NOMO-1 (cell line): Measurements from ENCODE around the gene ARVCF.
A peak's percentile ranks its signal among the peaks of the same experiment; 100 is the strongest.
"Not testable (repeated sequence)": the region's sequence is repeated elsewhere in the genome, so short reads cannot be mapped to it uniquely, and the experiment has no call there.

ENCODE experiments used
- DNase-seq, 2 experiments: peaks; one replicate each; lab custom pipeline; 2025; ENCODE audit not compliant: unreplicated experiment in 2 of 2; lab: John Stamatoyannopoulos, UW

Gene ARVCF

DNA sequence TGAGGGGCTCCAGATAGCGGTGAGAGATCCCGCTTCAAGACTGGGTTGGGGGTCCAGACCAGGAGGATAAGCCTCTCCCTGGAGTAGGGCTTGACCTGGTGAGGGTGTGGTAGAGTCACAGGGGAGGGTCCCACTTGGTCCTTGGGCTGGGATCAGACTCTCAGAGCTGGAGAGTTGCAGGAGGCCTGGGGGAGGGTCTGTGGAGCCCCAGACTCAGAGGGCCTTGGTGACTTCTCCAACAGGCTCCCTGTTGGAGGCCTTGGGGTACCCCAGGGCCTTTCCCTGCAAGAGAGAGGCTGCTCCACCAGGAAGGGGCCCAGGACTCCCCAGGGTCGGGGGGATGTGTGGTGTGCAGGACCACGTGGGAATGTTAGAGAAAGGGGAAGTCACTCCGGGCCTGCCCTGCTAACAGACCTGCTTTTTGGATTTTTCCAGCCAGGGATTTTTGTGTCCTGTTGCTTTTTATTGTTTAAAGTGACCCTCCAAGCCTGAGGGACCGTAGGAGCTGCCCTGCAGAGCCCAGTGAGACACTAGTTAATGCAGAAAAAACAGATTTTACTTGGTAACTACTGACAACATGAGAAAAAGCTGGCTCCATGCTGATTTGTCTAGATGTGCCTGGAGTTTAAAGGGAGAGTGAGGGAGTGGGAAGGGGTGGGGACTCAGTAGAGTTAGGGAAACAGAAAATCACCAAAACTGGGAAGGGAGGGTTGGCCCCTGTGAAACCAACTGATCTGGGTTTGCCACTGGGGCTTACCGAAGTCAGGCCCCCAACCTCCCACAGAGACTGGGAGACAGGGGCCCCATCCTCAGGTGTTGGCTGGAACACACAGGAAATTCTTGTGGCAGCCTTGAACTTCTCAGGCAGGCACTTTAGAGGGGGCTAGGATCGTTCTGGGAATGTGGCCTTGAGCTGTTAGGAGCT lies 74.2 kb downstream of the ARVCF start:
- DNase-seq = peak; percentile 47 to 52

DNA sequence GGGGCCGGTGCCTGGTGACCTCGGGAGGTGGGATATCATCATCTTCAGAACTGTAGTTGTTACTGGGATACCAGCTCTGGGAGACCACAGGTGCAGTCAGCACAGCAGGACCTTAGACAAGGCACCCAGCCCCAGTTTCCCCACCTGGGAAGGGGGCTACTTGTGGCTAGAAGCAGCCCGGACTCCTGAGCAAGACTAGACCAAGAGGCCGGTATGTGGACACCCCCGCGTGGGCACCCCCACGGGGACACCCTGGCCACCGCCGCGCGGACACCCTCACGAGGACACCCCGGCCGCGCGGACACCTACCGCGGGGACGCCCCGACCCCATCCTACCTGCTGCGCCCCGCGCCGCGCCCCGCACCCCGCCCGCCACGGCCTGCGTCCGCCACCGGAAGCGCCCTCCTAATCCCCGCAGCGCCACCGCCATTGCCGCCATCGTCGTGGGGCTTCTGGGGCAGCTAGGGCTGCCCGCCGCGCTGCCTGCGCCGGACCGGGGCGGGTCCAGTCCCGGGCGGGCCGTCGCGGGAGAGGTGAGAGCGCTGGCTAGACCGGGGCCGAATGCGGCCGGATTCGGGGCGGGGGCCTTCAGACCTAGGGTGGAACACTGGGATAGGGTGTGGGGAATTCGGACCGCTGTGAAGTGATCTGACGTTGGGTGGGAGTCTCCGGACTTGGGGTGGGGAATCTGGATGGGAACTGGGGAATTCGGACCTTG lies 75.1 kb downstream of the ARVCF start, which contains the start of the genes COMT and TXNRD2:
Gene COMT, plus strand, starts transcription at position 408 of the 718 bp plus-strand sequence. CDS start 20,755 bp downstream, outside the sequence.
Gene TXNRD2, minus strand, starts transcription at position 454 of the 718 bp plus-strand sequence. Its CDS starts 15 bp downstream, at position 439.
- DNase-seq = peak; percentile 41 to 53

DNA sequence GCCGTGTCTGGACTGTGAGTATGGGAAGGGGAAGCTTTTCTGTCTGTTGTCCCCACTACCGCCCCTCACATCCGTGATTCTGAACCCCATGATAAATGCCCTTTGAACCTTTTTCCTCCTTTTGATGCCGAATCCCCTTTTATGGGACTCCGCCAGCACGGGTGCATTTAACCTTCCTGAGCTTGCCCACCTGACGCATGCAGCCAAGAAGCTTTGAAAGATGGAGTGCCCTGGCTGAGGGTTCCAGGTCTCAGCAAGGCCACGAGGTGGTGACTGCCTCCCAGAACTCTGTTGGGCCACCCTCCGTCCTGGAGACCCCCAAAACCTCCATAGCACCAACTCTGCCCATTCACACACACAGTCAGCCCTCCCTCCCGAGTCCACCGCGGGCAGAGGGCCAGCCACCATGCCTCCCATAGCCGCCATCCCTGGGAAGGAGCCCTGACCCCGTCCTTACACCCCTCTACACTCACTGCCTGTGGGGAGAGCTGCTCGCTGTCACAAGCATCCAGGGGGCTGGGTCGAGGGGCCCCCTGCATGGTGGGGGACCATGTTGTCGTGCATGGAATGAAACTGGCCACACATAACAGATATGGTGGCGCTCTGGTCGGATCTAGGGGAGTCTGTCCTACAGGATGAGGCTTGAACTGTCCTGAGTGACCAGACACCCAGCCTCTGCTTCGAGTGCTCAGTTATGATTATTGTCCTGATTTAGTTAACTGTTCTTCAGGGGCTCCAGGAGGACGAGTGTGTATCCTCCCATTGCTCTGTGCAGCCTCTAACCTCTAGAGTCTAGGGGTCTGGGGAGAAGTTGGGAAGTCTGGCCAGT lies 75.9 kb downstream of the ARVCF start:
- no peak for DNase-seq

DNA sequence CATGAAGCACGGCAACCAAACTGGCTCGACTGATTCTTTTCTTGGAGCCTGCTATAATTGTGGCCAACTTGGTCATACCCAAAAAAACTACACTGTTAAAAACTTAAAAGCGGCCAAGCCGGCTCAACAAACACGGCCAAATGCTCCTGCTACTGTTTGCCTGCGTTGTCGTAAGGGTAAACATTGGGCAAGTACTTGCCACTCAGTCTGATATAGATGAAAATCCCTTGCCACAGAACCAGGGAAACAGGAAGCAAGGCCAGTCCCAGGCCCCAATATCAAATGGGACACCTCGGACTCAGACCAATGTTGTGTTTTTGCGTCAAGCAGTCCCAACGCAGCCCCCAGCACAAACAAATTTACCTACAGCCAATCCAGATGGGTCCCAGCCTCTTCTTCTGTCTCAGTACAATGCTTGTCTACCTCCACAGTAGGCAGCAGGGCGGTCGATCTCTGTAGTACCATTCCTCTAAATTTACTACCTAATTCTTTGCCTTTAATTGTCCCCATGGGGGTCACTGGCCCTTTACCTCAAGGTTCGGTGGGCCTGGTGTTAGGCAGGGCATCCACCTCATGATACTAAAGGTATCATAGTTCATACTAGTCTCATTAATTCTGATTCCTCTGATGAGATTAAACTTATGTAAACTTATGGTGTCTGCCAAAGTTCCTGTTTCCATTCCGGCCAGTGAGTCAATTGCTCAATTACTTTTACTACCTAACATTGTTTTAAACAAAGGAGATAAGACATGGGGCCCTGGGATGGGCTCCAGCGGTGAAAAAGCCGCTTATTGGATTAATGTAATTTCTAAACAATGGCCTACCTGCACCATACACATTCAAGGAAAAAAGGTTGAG lies 78.8 kb downstream of the ARVCF start:
- DNase-seq = peak; percentile 42 to 77

DNA sequence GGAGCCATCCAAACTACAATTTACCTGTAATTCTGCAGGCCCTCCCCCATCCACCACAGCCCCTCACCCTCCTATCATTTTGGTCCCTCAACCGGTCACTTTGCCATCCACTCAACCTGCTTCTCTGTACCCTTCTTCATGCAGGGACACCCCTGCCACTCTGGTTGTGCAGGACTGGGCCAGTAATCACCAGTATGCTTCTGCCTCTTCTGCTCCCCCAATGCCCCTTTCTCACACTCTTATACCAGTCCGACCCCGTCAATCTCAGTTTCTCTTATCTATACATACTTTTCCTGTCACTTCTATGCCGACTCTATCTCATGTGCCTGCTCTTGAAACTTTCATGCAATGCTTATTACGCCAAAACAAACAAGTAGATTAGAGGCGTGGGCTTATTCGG lies 80.1 kb downstream of the ARVCF start:
- DNase-seq = no peak

DNA sequence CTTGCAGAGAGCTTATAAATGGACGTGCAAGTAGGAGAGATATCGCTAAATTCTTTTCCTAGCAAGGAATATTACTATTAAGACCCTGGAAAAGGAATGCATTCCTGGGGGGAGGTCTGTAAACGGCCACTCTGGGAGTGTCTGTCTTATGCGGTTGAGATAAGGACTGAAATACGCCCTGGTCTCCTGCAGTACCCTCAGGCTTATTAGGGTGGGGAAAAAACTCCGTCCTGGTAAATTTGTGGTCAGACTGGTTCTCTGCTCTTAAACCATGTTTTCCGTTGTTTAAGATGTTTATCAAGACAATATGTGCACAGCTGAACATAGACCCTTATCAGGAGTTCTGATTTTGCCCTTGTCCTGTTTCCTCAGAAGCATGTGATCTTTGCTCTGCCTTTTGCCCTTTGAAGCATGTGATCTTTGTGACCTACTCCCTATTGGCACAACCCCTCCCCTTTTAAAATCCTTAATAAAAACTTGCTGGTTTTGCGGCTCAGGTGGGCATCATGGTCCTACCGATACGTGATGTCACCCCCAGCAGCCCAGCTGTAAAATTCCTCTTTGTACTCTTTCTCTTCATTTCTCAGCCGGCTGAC lies 81.4 kb downstream of the ARVCF start:
- DNase-seq = not testable (repeated sequence)

DNA sequence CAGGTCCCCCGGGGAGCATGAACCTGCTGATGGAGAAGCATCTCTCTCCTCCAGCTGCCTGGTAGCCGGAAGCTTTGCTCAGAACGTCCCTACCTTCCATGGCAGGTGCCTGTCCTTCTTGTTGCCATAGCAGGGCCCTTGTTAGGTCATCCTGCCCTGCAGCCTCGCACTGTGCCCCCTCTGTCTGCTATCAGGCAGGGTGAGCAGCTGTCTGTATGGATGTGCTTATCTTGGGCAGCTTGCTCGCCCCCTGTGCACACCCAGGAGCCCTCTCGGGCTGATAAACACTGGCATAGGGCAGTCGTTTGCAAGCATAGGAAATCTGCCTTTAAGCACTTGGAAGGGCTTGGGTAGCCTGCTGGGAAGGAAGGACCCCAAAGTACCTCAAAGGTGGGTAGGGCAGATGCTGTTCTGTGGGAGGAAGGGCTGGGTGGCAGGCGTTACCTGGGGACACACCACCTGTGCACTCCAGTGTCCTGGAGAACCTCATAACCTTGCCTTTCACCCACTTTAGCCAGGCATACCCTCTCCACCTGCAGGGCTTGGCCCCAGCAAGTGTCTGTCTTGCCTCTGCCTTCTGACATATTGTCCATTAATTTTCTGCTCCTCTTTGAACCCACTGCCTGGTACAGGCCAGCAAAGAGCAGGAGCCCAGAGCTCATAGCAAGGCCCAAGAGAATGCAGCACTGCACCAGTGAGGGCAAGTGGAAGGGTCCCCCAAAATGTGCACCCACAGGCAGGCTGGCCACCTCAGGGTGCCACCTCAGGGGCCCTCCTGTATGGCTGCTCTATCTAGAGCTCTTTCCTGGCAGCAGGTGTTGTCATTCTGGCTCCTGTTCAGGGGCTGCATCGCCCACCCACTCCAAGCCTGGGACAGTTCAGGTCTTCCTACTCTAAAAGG lies 83.0 kb downstream of the ARVCF start:
- DNase-seq = no peak

DNA sequence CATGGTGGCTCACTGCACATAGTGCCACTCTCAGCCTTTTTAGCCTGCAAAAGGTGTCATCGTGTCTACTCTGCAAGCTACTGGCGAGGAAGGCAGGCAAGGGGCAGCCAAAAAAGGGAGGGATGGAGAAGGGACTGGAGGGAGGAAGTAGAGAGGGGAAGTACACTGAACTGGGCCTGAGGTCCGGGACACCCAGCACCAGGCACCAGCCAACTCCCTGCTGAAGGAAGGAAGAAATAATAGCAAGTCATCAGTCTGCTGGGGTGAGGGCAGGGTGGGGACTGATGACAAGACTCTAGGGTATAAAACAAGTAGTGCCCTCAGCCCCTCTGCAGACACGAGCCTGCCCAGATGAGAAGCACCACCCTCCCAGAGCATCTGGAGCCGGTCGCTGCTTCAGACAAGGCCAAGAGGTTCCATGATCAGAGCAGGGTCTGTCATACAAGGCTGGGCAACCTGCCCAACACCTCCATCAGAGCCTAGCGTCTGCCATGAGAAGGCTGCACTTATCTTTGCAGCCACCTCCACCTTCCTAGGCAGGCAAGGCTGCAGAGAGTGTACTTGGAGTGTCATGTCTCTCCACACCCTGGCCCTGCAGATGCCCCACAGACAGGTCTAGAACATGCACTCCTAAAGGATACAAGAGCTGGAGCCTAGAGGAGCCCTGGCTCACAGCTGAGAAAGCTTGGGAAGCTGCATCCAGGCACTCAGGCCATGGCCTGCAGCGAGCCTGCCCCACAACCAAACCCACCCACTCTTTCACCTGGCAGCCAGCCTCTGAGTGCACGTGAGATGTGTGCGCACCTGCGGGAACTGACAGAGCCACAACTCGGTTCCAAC lies 84.0 kb downstream of the ARVCF start:
- DNase-seq = no peak

DNA sequence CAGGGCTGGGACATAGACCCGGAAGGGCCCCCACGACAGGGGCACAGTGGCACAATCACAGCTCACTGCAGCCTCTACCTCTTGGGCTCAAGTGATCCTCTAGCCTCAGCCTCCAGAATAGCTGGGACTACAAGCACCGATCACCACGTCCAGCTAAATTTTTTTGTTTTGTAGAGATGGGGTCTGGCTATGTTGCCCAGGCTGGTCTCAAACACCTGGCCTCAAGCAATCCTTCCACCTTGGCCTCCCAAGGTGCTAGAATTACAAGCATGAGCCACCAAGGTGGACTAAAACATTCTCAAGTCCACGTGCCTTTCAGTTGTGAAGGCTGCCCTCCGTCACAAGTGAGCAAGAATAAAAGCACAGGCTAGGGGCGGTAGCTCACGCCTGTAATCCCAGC lies 85.1 kb downstream of the ARVCF start:
- DNase-seq = no peak

DNA sequence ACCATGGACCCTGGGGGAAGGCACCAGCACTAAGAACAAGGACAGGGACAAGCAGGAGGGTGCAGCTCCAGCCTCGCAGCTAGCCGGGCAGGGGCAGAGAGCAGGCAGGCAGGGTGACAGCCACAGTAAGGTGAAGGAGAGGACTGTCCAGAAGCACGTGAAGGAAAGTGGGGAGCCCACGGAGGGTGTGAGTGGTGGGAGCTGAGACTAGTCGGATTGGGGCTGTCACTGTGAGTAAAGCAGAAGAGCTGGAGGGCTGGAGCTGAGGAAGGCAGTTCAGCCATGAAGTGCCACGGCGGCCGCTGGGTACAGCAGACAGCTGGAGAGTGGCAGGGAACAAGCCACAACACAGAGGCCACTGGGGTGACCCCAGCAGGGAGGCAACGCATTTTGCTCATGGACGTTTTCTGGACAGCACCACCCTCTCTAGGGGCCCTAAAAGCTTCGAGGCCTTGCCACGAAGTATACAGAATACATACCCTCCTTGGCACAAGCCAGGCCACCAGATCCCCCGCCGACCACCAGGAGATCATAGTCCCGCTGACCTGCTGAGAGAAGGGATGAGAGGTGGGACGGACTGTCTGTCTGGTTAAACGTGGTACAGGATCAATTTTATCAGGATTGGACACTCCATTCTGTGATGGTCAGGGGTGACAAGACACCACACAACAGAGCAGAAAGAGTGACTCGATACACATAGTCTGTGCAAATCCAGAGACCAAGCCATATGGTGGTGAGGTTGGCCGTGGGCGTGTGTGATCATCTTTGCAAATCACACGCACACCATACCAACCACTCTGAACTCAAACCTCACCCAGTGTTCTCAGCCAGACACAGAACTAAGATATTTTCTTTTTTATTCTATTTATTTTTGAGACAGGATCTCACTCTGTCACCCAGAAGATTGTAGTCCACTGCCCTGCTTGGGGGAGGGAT lies 85.8 kb downstream of the ARVCF start:
- no peak for DNase-seq

DNA sequence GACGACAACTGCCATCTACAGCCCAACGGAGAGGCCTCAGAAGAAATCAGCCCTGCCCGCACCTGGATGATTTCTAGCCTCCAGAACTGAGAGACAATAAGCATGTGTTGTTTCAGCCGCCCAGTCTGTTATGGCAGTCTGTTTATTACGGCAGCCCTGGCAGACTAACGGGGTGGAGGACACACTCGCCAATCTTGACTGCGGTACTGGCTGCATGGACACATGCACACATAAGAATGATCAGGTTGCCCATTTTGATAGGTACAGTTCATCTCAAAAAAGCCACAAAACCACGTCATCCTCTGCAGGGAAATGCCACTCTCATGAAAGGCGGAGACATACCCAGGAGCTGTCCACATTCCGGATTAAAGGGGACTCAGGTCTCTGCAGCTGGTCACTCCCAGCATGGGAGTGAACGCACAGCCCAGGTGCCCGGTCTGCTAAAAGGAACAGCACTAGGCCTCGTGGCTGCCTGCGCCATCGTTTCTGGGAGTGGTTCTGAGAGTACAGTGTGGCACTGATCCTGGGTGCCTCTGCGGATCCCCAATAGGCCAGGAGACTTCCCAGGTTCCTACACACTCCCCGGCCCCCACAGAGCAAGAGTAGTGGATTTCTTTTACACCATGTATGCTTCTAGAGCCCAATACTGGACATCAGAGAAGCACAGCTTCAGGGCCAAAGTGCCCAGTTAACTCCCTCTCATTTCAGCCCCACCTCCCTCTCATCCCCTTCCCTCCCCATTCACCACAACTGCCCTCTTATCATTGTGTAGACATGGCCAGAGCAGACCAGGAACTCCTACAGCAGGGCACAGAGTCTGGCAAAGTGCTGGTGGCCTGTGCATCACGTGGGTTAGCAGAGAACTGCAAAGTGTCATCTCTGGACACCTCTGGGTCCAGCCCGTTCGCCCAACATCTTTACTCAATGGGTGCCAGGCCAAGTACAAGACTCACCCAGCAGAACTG lies 86.8 kb downstream of the ARVCF start:
- DNase-seq = no peak

DNA sequence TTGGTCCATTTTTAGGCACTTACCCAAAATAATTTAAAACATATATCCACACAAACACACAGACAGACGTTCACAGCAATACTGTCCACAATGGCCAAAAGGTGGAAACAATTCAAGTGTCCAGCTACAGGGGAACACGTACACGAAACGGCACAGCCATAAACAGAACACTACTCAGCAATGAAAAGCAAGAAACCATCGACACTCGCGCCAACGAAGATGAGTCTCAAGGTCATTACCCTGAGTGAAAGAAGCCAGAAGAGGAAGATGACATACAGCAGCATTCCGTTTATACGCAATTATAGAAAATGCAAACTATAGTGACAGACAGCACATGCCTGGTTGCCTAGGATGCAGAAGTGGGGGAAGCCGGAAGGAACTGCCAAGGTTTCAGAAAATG lies 88.4 kb downstream of the ARVCF start:
- no peak for DNase-seq

DNA sequence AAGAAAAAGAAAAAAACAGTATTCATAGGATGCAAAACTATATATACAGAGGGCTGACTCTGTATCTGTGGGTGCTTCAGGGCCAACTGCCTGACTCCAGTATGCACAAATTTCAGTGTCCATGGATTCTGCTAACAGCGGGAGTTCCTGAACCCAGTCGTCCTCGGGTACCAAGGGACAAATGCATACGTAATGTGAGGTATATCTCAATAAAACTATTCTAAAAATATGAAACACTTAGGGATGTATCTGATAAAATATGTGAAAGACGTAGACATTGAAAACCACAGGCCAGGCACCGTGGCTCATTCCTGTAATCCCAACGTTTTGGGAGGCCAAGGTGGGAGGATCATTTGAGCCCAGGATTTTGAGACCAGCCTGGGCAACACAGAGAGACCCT lies 88.9 kb downstream of the ARVCF start:
- no peak for DNase-seq

DNA sequence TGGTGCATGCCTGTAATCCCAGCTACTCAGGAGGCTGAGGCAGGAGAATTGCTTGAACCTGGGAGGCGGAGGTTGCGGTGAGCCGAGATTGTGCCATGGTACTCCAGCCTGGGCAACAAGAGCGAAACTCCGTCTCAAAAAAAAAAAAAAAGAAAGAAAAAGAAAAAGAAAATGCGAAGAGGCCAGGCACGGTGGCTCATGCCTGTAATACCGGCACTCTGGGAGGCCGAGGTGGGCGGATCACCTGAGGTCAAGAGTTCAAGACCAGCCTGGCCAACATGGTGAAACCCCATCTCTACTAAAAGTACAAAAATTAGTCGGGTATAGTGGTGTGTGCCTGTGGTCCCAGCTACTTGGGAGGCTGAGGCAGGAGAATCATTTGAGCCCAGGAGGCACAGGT lies 90.6 kb downstream of the ARVCF start:
- not testable (repeated sequence) for DNase-seq

DNA sequence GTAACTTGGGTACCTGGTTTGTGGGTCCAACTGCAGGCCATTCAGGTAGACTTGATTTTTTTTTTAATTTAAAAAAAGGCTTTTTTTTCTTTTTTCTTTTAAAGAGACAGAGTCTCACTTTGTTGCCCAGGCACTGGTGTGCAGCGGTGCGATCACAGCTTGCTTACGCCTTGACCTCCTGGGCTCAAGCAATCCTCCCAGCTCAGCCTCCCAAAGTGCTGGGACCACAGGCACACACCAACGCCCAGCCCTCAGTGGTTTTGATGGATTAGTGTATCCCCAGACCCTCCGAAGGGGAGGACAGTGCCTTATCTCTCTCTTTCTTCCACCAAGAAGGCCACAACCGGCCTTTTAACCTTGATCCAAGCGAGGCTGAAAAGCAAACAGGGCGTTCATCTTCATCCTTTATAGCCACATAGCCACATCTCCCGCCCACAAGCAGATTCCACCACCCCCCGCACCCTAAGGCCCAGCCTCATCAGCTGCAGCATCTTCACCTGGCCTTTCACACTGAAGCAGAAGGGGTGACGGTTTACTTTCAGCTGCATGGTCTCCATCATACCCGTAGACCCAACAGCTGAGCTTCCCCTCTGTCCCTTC lies 92.6 kb downstream of the ARVCF start:
- no peak for DNase-seq
